ENCODE data around the gene CETN1. TPM values are rescaled to one million over a fixed set of nuclear protein-coding genes. Genes with fewer than 3 reads are reported as not detected.

Gene CETN1
- total and polyA plus RNA-seq, 5 donors = not detected

- Histone ChIP-seq H3K9me3 (ENCODE audit: control insufficient read depth, low read length) (no peaks in the 10 kb centered on the region), H3K4me3 (ENCODE audit: low read length) (no peak overlapping the region), H3K27ac (ENCODE audit: low read length) (no peak overlapping the region), H3K27me3 (ENCODE audit: control insufficient read depth, insufficient read depth) (no peaks in the 10 kb centered on the region), H3K4me1 (ENCODE audit: control insufficient read depth, insufficient read depth, low read length) (peaks cover 4% of the 10 kb centered on the region)
- WGBS = 58% methylated on average over 15 of the region's 15 CpGs
- DNase-seq (peak; percentile 37 to 79 (median 61)), ATAC-seq (peak; percentile 79 to 80)
- intact Hi-C loops (cut with DNase I) = loop anchor here in 2 of 4 donors (5.0 to 10.0 kb wide), 3 partner anchors 156 to 316 kb away; no protein-coding TSS in a partner anchor
These were observed 30.2 kb downstream of the CETN1 start for GRCh38 chr18:610214-610928.

GRCh38 chr18:612156-612555, 32.0 kb downstream of the CETN1 start:
- no peak for DNase-seq
- no peaks in the 10 kb centered on the region for H3K27me3 ChIP-seq (ENCODE audit: control insufficient read depth, insufficient read depth)
- H3K4me3 ChIP-seq (ENCODE audit: low read length) = no peak overlapping the region
- no peak for ATAC-seq
- intact Hi-C loops (cut with DNase I) = loop anchor here in 2 of 4 donors (5.0 to 10.0 kb wide), 3 partner anchors 157 to 317 kb away; no protein-coding TSS in a partner anchor
- H3K9me3 ChIP-seq (ENCODE audit: control insufficient read depth, low read length) = no peaks in the 10 kb centered on the region
- peaks cover 4% of the 10 kb centered on the region for H3K4me1 ChIP-seq (ENCODE audit: control insufficient read depth, insufficient read depth, low read length)
- WGBS = 88% methylated on average over 7 of the region's 7 CpGs
- no peak overlapping the region for H3K27ac ChIP-seq (ENCODE audit: low read length)

- ATAC-seq = no peak
- no peak for DNase-seq
- Histone ChIP-seq H3K4me3 (ENCODE audit: low read length) (no peak overlapping the region), H3K9me3 (ENCODE audit: control insufficient read depth, low read length) (no peaks in the 10 kb centered on the region), H3K27ac (ENCODE audit: low read length) (no peak overlapping the region), H3K27me3 (ENCODE audit: control insufficient read depth, insufficient read depth) (no peaks in the 10 kb centered on the region), H3K4me1 (ENCODE audit: control insufficient read depth, insufficient read depth, low read length) (peaks cover 4% of the 10 kb centered on the region)
- WGBS = 70% methylated on average over 1 of the region's 1 CpG
- intact Hi-C loops (cut with DNase I) = loop anchor here in 2 of 4 donors (5.0 to 10.0 kb wide), 3 partner anchors 159 to 319 kb away; no protein-coding TSS in a partner anchor
These were observed 34.0 kb downstream of the CETN1 start for GRCh38 chr18:614193-614592.

- ATAC-seq = peak in 1 of 2 donors; percentile 22
These were observed 34.9 kb downstream of the CETN1 start for GRCh38 chr18:615092-615521.

GRCh38 chr18:615773-616172, 35.6 kb downstream of the CETN1 start:
- 66% methylated on average over 4 of the region's 4 CpGs for WGBS
- ATAC-seq (peak; percentile 31 to 52), DNase-seq (peak in 1 of 3 donors; percentile 32)
- Histone ChIP-seq H3K9me3 (ENCODE audit: control insufficient read depth, low read length) (no peaks in the 10 kb centered on the region), H3K4me3 (ENCODE audit: low read length) (no peak overlapping the region), H3K27ac (ENCODE audit: low read length) (no peak overlapping the region), H3K27me3 (ENCODE audit: control insufficient read depth, insufficient read depth) (no peaks in the 10 kb centered on the region), H3K4me1 (ENCODE audit: control insufficient read depth, insufficient read depth, low read length) (no peaks in the 10 kb centered on the region)
- intact Hi-C loops (cut with DNase I) = loop anchor here (5.0 to 10.0 kb wide), 4 partner anchors 161 to 328 kb away; no protein-coding TSS in a partner anchor

More at GRCh38 chr18:615092-615521, 34.9 kb downstream of the CETN1 start:
- intact Hi-C loops (cut with DNase I) = loop anchor here (5.0 to 10.0 kb wide), 4 partner anchors 160 to 328 kb away; no protein-coding TSS in a partner anchor
- WGBS = 69% methylated on average over 5 of the region's 5 CpGs
- peaks cover 1% of the 10 kb centered on the region for H3K4me1 ChIP-seq (ENCODE audit: control insufficient read depth, insufficient read depth, low read length)
- no peaks in the 10 kb centered on the region for H3K9me3 ChIP-seq (ENCODE audit: control insufficient read depth, low read length)
- no peak for DNase-seq
- no peak overlapping the region for H3K27ac ChIP-seq (ENCODE audit: low read length)
- H3K4me3 ChIP-seq (ENCODE audit: low read length) = no peak overlapping the region
- no peaks in the 10 kb centered on the region for H3K27me3 ChIP-seq (ENCODE audit: control insufficient read depth, insufficient read depth)

- H3K9me3 ChIP-seq (ENCODE audit: control insufficient read depth, low read length) = no peaks in the 10 kb centered on the region
- no peak overlapping the region for H3K27ac ChIP-seq (ENCODE audit: low read length)
- no peaks in the 10 kb centered on the region for H3K4me1 ChIP-seq (ENCODE audit: control insufficient read depth, insufficient read depth, low read length)
- intact Hi-C loops (cut with DNase I) = loop anchor here (5.0 to 10.0 kb wide), 4 partner anchors 162 to 329 kb away; no protein-coding TSS in a partner anchor
- H3K27me3 ChIP-seq (ENCODE audit: control insufficient read depth, insufficient read depth) = no peaks in the 10 kb centered on the region
- DNase-seq (no peak), ATAC-seq (peak; percentile 64 to 75)
- WGBS = 31% methylated on average over 4 of the region's 4 CpGs
- no peak overlapping the region for H3K4me3 ChIP-seq (ENCODE audit: low read length)
These were observed 36.3 kb downstream of the CETN1 start for GRCh38 chr18:616380-616995.

GRCh38 chr18:617970-618504, 37.9 kb downstream of the CETN1 start:
- Histone ChIP-seq H3K27ac (ENCODE audit: low read length) (no peak overlapping the region), H3K4me1 (ENCODE audit: control insufficient read depth, insufficient read depth, low read length) (no peaks in the 10 kb centered on the region), H3K9me3 (ENCODE audit: control insufficient read depth, low read length) (no peaks in the 10 kb centered on the region), H3K4me3 (ENCODE audit: low read length) (no peak overlapping the region), H3K27me3 (ENCODE audit: control insufficient read depth, insufficient read depth) (no peaks in the 10 kb centered on the region)
- intact Hi-C loops (cut with DNase I) = loop anchor here (5.0 to 10.0 kb wide), 4 partner anchors 163 to 331 kb away; no protein-coding TSS in a partner anchor
- ATAC-seq = no peak
- WGBS = 50% methylated on average over 13 of the region's 13 CpGs
- no peak for DNase-seq

GRCh38 chr18:618618-619017, 38.4 kb downstream of the CETN1 start:
- DNase-seq = no peak

GRCh38 chr18:621291-622043, 41.3 kb downstream of the CETN1 start:
- Histone ChIP-seq H3K4me1 (ENCODE audit: control insufficient read depth, insufficient read depth, low read length) (no peaks in the 10 kb centered on the region), H3K27me3 (ENCODE audit: control insufficient read depth, insufficient read depth) (no peaks in the 10 kb centered on the region), H3K27ac (ENCODE audit: low read length) (no peak overlapping the region), H3K9me3 (ENCODE audit: control insufficient read depth, low read length) (no peaks in the 10 kb centered on the region), H3K4me3 (ENCODE audit: low read length) (no peak overlapping the region)
- intact Hi-C loops (cut with DNase I) = loop anchor here in 2 of 4 donors (5.0 to 10.0 kb wide), 3 partner anchors 83 to 216 kb away; no protein-coding TSS in a partner anchor
- DNase-seq (no peak), ATAC-seq (no peak)
- WGBS = 35% methylated on average over 7 of the region's 7 CpGs

More at GRCh38 chr18:618618-619017, 38.4 kb downstream of the CETN1 start:
- Histone ChIP-seq H3K4me1 (ENCODE audit: control insufficient read depth, insufficient read depth, low read length) (no peaks in the 10 kb centered on the region), H3K9me3 (ENCODE audit: control insufficient read depth, low read length) (no peaks in the 10 kb centered on the region), H3K27me3 (ENCODE audit: control insufficient read depth, insufficient read depth) (no peaks in the 10 kb centered on the region), H3K4me3 (ENCODE audit: low read length) (no peak overlapping the region), H3K27ac (ENCODE audit: low read length) (no peak overlapping the region)
- ATAC-seq = no peak
- intact Hi-C loops (cut with DNase I) = loop anchor here (5.0 to 10.0 kb wide), 4 partner anchors 164 to 331 kb away; no protein-coding TSS in a partner anchor
- 88% methylated on average over 5 of the region's 5 CpGs for WGBS

- Histone ChIP-seq H3K27ac (ENCODE audit: low read length) (no peak overlapping the region), H3K4me1 (ENCODE audit: control insufficient read depth, insufficient read depth, low read length) (no peaks in the 10 kb centered on the region), H3K4me3 (ENCODE audit: low read length) (no peak overlapping the region), H3K9me3 (ENCODE audit: control insufficient read depth, low read length) (no peaks in the 10 kb centered on the region), H3K27me3 (ENCODE audit: control insufficient read depth, insufficient read depth) (no peaks in the 10 kb centered on the region)
- intact Hi-C loops (cut with DNase I) = loop anchor here in 2 of 4 donors (5.0 to 10.0 kb wide), 3 partner anchors 83 to 215 kb away; no protein-coding TSS in a partner anchor
- DNase-seq = no peak
- WGBS = 49% methylated on average over 6 of the region's 6 CpGs
- ATAC-seq = no peak
These were observed 42.1 kb downstream of the CETN1 start for GRCh38 chr18:622289-622688.
